ENCODE results near the gene C1QL4.
"Not testable (repeated sequence)": the region's sequence is repeated elsewhere in the genome, so short reads cannot be mapped to it uniquely, and the experiment has no call there.

C1QL4 gene

GRCh38 chr12:49347311-49348193 is 10.6 kb upstream of the C1QL4 start:
- peak in 1 of 2 experiments; percentile 4 for DNase-seq

GRCh38 chr12:49346659-49347310 is 9.8 kb upstream of the C1QL4 start, which contains the start of gene DNAJC22:
DNAJC22 (plus strand) TSS chr12:49346888; CDS start chr12:49348873, 1,985 bp downstream.
- no peak for DNase-seq

GRCh38 chr12:49345825-49346658 is 9.1 kb upstream of the C1QL4 start:
- DNase-seq = no peak

GRCh38 chr12:49345051-49345824 is 8.2 kb upstream of the C1QL4 start:
- DNase-seq = no peak

GRCh38 chr12:49344486-49345050 is 7.6 kb upstream of the C1QL4 start:
- no peak for DNase-seq

DNA sequence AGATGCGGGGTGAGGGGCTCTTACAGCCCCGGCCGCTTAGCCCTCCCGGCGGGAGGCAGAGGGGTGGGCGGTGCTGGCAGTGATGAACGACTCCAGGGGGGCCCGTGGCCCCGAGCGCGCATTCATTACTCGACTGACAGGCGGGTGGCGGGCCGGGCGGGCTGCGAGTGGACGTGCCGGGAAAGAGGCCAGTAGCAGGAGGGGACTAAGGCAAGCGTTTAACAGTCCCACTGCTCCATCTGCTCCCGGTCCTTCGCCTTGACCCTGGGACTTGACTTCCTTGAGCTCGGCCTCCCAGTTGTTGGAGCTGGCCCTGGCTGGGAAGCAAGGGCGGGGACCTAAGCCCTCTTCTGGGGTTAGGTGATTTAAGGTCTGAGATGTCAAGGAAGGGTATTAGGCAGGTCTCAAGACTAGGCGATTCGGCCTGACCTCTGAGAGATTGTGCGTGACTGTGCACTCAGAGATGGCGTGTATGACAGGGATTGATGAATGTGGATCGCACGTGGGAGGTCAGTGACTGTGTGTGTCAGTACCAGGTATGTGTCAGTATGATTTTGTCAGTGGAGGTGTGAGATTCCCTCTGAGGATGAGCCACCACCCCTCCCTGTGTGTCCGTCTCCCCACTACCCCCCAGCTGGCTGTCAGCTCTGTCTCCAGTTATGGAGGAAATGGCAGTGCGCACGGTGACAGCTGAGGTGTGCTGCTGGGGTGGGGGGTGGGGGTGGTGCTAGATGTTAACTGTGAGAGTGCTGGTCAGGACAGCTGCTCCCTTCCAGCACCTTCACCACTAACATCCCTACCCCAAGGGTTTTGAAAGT is 6.1 kb upstream of the C1QL4 start:
- no peak for DNase-seq

GRCh38 chr12:49342066-49342913 is 5.3 kb upstream of the C1QL4 start:
- no peak for DNase-seq

GRCh38 chr12:49341777-49342065 is 4.7 kb upstream of the C1QL4 start:
- no peak for DNase-seq

DNA sequence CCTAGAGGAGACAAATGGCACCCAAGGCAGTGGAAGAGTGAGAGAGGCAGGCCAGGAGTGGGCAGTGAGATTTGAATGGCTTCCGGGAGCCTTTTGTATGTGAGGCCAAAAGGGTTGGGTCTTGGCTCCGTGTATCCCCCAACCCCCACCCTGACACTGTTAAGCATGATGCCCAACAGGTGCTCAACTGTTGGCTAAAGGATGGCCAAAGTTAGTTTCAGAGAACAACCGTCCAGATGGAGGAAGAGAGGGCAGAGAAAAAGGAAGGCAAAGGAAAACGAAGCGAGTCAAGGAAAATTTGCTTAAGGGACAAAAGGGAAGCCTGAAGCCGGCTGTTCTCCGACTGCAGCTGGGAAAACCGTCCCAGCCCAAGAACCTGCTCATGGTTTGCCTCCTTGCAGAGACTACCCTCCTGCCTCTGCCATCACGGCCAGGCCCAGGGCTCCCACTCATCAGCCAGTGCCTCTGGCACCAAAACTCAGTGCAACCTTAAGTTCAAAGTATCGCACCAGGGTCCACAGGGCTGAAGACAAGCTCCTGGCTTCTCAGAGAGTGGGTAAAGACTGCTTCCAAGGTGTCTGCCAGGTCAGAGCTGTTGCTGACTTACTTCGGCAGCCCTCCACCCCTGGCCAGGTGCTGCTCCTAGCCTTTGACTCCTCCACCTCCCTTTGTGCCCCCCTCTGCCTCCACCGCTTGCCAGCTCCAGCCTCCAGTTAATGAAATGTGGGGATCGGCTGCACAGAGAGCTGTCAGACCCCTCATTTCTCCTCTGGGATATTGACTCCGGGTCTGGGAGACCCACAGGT is 4.2 kb upstream of the C1QL4 start:
- no peak for DNase-seq

DNA sequence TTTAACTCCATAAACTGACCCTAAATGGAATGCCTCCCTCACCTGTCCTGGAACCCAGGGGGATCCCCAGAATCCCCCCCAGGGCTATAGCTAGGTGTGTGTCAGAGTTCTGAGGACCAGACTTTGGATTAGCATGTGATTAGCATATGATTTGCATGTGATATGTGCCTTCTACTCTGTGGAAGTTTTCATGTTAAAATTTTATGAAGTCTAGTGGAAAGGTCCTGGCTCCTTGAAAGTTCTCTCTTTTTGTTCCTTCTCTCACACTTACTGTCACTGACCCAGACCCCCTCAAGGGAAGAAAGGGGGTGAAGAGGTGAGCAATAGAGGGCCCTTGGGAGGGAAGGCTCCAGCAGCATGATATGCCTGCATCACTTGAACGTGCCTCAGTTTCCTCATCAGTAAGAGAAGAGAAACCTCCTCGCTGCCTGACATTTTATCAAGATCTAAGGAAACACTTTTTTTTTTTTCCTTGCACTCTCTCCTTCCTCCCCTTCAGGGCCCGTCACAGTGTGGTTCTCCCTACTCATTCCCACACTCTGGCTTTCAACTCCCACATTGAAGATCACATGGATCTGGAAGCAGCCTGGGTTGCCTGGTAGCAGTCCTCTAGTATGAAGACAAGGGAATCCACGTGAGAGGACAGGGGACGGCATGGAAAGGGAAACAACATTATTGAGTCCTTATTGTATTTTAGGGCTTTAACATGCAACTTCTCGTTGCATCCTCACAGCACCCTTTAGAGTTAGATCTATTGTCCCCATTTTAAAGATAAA is 3.3 kb upstream of the C1QL4 start:
- no peak for DNase-seq

GRCh38 chr12:49339464-49339861 is 2.5 kb upstream of the C1QL4 start:
- no peak for DNase-seq

GRCh38 chr12:49338830-49339463 is 2.0 kb upstream of the C1QL4 start:
- no peak for DNase-seq

- DNase-seq = no peak
Observed at GRCh38 chr12:49335955-49336644, 888 bp downstream of the C1QL4 start.

DNA sequence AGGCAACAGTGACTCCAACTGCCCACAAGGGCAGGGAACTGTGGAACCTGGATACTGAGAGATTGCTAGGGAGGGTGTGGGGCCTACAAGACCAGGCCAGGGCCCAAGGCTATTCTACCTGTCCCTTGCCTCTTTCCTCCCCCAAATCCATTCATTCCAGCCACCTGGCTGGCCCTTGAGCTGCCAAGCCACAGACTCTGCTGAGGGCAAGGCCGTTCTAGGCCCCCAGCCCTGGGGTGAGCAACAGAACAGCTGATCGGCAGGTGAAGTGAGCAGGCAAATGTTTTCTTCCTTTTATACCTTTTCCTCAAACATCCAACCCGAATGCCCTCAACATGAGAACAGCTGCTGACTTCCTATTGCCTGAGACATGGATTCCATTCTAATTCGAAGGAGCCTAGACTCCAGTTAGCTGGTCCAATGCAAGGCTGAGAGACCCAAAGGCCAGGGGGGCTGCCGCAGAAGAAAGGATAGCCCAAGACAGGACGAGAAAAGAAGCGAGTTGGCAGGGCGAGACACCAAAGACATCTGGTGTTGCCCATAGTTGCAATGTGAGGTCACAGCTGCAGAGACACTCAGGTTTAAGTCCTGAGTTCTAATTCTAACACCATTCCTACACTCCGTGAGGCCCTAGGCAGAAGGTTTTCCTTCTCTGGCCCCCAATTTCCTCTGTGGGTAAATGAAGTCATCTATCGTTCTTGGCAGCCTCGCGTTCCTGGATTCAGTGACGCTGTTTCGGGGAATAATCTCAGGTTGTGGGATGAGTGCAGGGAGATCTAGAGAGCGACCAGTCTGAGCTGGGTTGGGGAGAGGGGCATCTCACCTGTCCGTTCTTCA is 1.7 kb downstream of the C1QL4 start:
- no peak for DNase-seq

DNA sequence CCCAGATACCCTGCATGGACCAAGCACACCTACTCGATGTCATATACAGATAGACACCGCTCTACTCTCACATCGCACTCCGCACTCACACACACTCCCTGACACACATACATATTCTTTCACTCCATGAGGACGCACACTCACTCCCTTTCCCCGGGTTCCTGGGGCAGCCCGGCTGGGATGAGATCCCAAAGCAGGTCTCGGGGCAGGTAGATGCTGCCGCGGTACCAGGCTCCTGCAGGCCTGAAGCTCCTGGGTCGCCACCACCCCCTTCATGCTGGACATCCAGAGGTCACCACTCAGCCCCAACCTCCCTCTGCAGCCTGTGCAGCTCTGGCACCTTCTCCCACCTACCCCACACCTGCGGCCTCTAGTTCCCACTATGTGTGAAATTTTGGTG is 2.3 kb downstream of the C1QL4 start:
- DNase-seq = no peak

- DNase-seq = no peak
Observed at GRCh38 chr12:49334226-49334625, 2.8 kb downstream of the C1QL4 start.

DNA sequence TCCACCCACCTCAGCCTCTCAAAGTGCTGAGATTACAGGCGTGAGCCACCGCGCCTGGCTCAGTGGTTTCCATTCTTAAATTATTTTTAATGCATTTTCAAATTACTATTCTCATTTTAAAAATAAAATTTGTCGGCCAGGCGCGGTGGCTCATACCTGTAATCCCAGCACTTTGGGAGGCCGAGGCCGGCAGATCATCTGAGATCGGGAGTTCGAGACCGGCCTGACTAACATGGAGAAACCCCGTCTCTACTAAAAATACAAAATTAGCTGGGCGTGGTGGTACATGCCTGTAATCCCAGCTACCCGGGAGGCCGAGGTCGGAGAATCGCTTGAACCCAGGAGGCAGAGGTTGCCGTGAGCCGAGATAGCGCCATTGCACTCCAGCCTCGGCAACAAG is 3.2 kb downstream of the C1QL4 start:
- DNase-seq = not testable (repeated sequence)
